SH-SY5Y (cell line): ENCODE results near the gene FMN2.

Source experiments
- GATA2 ChIP-seq: IDR thresholded peaks from 2 replicates; pipeline ENCODE4 v1.6.1; 2011; ENCODE audit warnings: mild to moderate bottlenecking, low read depth, low read length
- GATA3 ChIP-seq: IDR thresholded peaks from 2 replicates; pipeline ENCODE4 v1.6.1; 2011; ENCODE audit warnings: low read depth, mild to moderate bottlenecking, low read length, moderate library complexity

The FMN2 gene

DNA sequence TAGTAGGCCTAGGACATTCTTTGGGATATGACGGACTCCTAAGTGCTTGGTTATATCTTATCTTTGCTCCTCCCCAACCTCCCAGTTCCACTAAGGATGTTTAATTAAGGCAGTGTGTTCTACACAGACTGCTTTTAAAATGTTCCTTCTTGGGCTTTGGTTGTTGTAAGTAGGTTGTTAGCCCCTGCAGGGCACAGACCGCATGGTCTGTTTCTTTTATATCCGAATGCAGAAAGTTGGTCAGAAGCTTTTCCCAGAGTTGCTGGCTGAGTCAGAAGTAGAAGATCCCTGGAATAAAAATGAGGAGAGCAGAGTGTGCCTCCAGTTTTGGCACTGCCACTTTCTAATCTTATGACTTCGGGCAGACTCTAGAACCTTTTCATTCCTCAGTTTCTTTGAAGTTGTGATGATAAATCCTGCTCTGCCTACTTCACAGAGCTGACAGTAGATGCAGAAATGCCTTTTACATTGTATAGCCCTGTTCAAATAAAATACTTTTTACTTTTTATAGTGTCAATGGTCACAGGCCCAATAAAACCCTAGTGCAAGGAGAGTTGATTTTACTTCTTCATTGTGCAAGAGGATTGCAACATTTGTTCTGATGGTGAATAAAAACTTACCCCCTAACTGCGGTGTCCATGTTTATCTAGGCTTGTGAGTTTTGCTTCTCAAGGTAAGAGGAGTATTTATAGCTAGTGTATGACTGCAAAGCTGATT is 18.4 kb downstream of the FMN2 start:
- TF ChIP-seq GATA2 (no peak), GATA3 (no peak)

DNA sequence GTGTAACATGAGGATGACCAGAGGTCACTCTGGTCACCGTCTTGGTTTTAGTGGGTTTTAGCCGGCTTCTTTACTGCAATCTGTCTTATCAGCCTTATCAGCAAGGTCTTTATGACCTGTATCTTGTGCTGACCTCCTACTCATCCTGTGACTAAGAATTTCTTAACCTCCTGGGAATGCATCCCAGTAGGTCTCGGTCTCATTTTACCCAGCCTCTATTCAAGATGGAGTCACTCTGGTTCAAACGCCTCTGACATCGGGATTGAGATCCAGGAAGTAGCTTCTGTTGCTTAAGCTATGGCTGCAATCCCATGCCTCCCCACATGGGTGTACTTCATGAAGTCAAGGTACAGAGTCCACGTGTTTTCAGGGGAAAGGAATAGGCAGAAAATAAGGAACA is 19.9 kb downstream of the FMN2 start:
- no peak for TF ChIP-seq GATA2
- no peak for TF ChIP-seq GATA3

DNA sequence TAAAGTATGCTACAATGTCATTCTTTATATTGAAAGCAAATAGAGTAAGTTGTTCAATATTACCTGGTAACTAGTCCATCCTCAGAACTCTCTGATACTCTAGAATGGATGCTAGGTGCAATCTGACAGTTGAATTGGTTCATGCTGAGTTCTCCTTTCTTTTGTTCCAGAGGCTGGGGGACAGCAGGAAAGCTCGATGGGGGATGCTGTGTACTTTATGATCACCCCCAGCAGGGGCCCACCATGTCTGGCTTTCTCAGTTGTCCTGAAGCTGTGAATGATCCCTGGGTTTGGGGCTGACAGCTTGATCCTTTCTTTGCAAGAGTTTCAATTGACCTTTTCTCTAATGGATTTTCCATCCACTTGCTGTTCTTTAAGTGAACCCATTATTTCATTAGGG is 22.5 kb downstream of the FMN2 start:
- TF ChIP-seq GATA2 (no peak), GATA3 (no peak)

DNA sequence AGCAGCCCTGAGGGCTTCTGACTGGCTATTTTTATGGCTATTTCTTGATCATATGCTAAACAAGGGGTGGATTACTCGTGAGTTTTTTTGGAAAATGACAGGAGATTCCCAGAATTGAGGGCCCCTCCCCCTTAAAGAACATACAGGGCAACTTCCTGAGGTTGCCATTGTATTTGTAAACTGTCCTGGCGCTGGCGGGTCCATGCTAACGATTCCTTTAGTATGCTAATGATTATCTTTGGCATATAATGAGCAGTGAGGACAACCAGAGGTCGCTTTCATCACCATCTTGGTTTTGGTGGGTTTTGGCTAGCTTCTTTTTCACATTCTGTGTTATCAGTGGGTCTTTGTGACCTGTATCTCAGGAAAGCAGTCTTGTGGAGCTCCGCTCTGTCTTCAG is 24.1 kb downstream of the FMN2 start:
- TF ChIP-seq GATA2 (no peak), GATA3 (no peak)

DNA sequence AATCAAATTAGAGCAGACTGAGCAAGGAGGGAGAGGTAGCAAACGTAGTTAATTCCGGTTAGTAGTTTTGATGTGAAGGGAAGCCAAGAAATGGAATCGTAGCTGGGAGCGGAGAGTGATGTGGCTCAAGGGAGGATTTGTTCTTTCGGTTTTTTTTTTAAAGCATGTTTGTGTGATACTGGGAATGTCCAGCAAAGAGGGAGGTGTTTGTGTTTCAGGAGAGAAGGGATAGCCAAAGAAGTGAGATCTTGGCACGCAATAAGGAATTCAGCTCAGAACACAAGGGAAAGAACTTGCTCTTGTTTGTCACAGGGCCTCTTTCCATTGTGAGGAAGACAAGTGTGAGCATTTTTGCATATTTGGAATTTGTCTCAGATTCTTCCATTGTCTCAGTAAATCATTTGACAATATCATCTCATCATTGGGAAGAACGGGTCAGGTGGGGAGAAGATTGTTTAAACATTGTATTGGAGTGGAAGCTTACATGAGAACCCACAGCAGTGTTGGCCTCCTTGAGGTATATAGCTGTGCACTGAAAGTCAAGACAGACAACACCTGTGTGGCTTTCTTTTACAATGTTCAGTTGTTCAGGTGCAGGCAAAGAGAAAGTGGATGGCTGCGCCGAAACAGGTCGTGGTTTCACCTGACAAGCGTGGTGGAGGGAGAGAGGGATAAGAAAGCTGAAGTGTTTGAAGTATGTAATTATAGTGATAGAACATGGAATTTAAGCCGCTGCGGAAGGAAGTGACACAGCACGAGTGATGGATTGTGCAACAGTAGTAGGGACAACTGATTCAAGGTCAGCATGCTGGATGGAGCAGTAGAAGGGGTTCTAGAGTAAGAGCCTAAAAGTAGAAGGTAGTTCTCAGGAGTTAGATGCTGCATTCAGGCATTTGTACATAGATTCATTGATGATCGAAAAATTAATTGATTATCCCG is 25.4 kb downstream of the FMN2 start:
- no peak for TF ChIP-seq GATA2
- TF ChIP-seq GATA3: no peak

DNA sequence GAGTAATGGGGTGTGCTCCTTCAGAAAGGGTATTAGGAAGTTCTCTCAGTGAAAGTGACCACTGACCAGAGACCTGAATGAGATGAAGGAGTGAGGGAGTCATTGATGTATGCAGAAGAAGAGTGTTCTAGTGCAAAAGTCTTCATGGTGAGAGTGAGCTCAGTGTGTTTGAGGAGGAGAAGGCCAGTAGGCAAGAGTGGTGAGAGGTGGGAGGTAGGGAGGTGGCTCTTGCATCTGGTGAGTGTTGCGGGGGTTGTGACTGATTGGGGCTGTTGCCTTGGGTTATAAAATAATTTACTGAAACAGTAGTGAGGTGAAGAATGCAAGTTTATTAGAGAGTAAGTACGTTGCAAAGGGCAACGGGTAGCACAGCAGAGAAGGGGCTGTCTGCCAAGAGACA is 26.2 kb downstream of the FMN2 start:
- TF ChIP-seq GATA2 (no peak), GATA3 (no peak)

DNA sequence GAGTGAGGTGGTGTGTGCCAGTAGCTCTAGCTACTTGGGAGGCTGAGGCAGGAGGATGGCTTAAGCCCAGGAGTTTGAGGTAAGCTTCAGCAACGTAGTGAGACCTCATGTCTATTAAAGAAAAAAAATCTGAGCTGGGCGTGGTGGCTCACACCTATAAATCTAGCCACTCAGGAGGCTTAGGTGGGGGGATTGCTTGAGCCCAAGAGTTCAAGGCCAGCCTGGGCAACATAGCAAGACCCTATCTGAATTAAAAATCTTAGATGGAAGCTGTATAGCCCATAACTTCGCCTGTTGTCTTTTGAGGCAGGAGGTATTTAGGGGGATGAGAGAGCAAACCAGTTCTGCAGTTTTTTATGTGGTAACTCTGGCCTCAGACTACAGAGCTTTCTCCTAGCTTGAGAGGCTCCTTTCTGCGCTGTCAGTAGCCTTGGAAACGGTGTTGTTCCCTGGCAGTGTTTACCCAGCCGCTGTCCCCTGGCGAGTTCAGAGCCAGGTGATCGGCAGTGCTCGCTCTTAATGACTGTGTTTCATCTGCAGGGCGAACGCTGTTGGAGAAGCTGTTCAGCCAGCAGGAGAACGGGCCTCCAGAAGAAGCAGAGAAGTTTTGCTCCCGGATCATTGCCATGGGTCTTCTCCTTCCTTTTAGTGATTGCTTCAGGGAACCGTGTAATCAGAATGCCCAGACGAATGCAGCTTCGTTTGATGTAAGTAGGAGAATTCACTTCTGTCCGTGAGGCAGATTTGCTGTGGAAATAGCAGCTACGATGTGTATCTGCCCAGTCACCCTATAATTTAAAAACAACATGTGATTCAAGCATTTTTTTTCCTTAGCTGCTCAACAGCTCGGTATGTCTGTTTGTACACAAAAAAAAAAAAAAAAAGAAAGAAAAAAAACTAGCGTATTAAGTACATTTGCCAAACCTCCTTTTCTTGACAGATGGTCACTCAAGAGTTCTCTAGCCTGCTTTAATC is 31.2 kb downstream of the FMN2 start:
- TF ChIP-seq GATA2 (no peak), GATA3 (no peak)

DNA sequence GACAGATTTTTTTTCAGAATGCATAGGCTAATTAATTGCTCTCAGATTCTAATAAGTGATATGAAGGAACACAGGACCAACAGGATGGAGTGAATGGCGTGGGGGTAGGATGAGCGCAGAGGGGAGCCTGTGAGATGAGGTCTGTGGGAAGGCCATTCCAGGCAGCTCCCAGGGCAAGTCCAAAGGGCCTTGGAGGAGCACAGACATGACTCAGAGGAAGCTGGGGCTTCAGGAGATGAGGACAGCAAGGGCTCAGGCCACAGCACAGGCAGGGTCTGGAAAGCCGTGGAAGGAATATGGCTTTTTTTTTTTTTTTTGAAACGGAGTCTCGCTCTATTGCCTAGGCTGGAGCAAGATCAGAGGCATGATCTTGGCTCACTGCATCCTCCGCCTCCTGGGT is 35.1 kb downstream of the FMN2 start:
- TF ChIP-seq GATA2 (no peak), GATA3 (no peak)

DNA sequence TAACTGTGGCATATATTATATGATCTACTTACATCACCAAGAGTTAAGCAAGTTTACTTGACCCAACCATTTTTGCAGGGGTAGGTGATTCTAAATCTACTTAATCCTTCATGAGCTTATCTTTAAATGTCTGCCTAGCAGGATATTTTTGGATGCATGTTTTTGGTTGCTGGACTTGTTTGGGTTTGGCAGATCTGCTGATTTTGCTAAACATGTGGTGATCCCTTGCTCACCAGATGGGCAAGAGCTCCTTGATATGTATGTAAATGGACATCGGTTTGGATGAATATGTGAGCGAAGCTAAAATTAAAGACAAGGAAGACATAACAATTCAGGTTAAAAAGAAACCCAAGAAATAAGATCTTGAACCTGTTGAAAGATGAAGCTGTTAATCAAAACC is 36.7 kb downstream of the FMN2 start:
- TF ChIP-seq GATA2: no peak

DNA sequence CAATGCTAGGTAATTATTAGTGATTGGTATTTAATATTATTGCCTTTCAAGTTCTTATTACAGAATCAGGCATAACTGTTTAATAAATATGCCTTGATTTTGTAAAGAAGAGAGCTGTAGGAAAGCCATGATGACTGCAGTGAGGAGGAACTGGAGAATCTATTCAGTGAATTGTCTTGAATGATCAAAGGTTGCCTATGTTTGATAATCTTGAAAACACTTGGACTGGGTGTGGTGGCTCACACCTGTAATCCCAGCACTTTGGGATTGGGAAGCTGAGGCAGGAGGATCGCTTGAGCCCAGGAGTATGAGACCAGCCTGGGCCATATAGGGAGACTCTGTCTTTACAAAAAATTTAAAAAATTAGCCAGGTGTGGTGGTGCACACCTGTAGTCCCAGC is 42.4 kb downstream of the FMN2 start:
- TF ChIP-seq GATA2 (no peak), GATA3 (no peak)

DNA sequence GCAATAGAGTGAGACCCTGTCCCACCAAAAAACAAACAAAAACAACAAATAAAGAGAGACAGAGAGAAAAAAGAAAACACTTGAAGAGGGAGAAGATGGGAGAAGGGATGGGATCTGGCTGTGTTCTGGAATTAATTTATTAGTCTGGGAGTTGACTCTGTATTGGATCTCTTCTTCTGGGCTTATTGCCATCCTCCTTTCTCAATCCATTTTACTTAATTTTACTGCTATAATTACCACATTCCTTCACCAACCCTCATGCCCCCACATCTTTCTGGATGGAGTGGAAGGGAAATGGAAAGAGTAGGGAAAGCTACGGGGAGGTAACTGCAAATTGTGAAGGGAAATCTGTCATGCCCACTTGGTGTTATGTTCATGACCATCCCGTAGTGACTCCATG is 42.9 kb downstream of the FMN2 start:
- TF ChIP-seq GATA2 (no peak), GATA3 (no peak)

DNA sequence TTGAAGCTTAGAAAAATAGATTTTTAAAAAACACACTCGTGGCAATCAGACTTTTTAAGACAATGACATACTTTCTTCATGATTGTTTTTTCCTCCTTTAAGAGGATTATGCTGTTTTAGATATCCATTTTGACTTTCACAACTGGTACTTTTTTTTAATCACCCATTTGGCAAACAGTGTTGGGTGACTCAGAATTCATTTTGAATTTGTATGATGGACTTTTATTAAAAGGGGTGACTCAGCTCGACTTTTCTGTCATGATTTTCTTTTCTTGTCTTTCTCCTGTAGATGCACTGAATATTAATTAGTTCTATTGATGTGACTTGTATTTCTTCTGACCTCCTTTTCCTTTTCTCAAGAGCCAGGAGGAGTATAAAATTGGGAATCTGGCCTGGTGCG is 44.7 kb downstream of the FMN2 start:
- TF ChIP-seq GATA3 (no peak), GATA2 (no peak)

DNA sequence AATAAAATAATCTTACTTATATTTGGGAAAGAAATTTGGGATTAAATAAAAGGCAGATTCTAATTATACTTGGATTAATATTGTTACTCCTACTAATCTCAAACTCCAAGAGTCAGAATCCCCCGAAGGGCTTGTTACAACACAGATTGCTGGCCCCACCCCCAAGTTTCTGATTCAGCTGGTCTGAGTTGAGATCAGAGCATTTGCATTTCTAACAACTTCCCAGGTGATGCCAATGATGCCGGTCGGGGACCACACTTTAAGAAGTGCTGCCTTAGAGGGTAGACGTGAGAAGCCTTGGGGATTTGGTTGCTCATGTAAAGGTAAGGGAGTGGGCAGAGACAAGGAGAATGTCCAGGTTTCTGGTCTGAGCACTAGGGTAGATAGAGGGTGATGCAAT is 47.2 kb downstream of the FMN2 start:
- no peak for TF ChIP-seq GATA2
- no peak for TF ChIP-seq GATA3

DNA sequence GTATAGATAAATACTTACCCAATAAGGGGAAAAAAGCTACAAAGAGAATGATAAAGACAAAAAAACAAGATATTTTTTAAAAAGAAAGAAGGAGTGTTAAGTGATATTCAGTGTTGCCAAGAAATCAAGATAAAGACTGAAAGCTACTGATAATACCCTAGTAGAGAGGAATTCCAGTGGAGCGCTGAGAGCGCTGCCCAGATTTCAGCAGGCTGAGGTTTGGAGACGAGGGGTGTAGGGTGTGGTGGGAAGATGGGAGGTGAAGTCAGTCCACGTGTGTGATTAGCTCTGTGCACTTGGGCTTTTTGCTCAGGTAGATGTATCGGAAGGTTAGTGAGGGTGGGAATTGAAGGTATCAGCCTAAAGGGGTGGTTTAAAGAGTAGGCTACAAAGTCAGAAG is 47.8 kb downstream of the FMN2 start:
- no peak for TF ChIP-seq GATA2
- TF ChIP-seq GATA3: no peak

DNA sequence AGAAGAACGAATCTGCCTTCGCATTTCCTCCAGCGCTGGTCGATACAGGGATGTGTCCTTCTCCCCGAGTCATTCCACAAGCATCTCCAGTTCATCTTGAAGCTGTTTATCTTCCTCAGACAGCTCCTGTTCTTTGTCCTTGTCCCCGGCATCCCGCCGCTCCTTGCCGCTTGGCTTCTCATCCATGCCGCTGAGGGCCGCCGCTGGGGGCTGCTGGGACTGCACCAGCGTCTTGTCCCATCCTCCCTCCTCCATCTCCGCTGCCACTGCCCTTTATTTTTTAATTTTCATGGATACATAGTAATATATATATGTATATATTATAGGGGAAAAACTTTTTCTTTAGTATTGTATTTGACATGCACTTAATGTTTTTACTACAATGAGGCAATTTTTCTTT is 53.4 kb downstream of the FMN2 start:
- TF ChIP-seq GATA2 (no peak), GATA3 (no peak)
